Activated T-cell treated with anti-CD3 and anti-CD28 coated beads, Interleukin-2, amount 50 U/mL, for 4 hours (primary cell): ENCODE results near the gene CORO2B. TPM values are rescaled to one million over a fixed set of nuclear protein-coding genes. Genes with fewer than 3 reads are reported as not detected.
A peak's percentile ranks its signal among the peaks of the same experiment; 100 is the strongest.

Experiments used
- ATAC-seq, 2 donors: fragments of 200-7000 bp; cut with Tn5 transposase; one replicate each; pipeline ENCODE4 v1.10.0; 2021
- DNase-seq: peaks from one replicate; pipeline ENCODE4 v3.0.0-alpha.2; 2020
- H3K27me3 Mint-ChIP-seq: one replicate; pipeline ENCODE4 v1.8.0; 2021; ENCODE audit warnings: low read depth, mixed read lengths
- H3K36me3 Mint-ChIP-seq: one replicate; pipeline ENCODE4 v1.8.0; 2022; ENCODE audit warnings: mixed read lengths; ENCODE audit not compliant: insufficient read depth
- H3K4me1 Mint-ChIP-seq: one replicate; pipeline ENCODE4 v1.8.0; 2021; ENCODE audit warnings: low read depth, mixed read lengths
- H3K4me3 Mint-ChIP-seq: one replicate; pipeline ENCODE4 v1.8.0; 2021; ENCODE audit warnings: mild to moderate bottlenecking, moderate library complexity, mixed read lengths
- H3K9me3 Mint-ChIP-seq: one replicate; pipeline ENCODE4 v1.8.0; 2021; ENCODE audit warnings: mixed read lengths
- total RNA-seq, 3 donors: library from RNA; stranded (reverse); gene quantifications; one replicate each; pipeline ENCODE4 v1.2.1, GENCODE V29; 2021

CORO2B gene
- total RNA-seq, 3 donors from 2014 or later = 0.08 TPM

GRCh38 chr15:68574629-68575028, 4.2 kb upstream of the CORO2B start:
- Mint-ChIP-seq H3K4me1 (peaks cover 7% of the 10 kb centered on the region), H3K9me3 (no peaks in the 10 kb centered on the region), H3K27me3 (peaks cover 62% of the 10 kb centered on the region), H3K36me3 (no peaks in the 10 kb centered on the region), H3K4me3 (no peak overlapping the region)
- DNase-seq (no peak), ATAC-seq (no peak)

- no peak overlapping the region for H3K4me3 Mint-ChIP-seq
- peaks cover 65% of the 10 kb centered on the region for H3K27me3 Mint-ChIP-seq
- no peaks in the 10 kb centered on the region for H3K36me3 Mint-ChIP-seq
- ATAC-seq = no peak
- peaks cover 12% of the 10 kb centered on the region for H3K4me1 Mint-ChIP-seq
- H3K9me3 Mint-ChIP-seq = no peaks in the 10 kb centered on the region
- no peak for DNase-seq
Observed at GRCh38 chr15:68576235-68576892, 2.4 kb upstream of the CORO2B start.

GRCh38 chr15:68578175-68578979, 416 bp upstream of the CORO2B start:
- DNase-seq = peak; percentile 16
- peak; percentile 57 to 59 for ATAC-seq
- Mint-ChIP-seq H3K4me1 (peaks cover 12% of the 10 kb centered on the region), H3K4me3 (peak overlapping the region; percentile 76), H3K36me3 (no peaks in the 10 kb centered on the region), H3K9me3 (no peaks in the 10 kb centered on the region), H3K27me3 (peaks cover 55% of the 10 kb centered on the region)

GRCh38 chr15:68580026-68580882, 1.5 kb downstream of the CORO2B start:
- peak overlapping the region; percentile 56 for H3K4me3 Mint-ChIP-seq
- no peak for DNase-seq
- H3K9me3 Mint-ChIP-seq = no peaks in the 10 kb centered on the region
- peaks cover 12% of the 10 kb centered on the region for H3K4me1 Mint-ChIP-seq
- peaks cover 44% of the 10 kb centered on the region for H3K27me3 Mint-ChIP-seq
- H3K36me3 Mint-ChIP-seq = no peaks in the 10 kb centered on the region
- ATAC-seq = no peak

- no peaks in the 10 kb centered on the region for H3K36me3 Mint-ChIP-seq
- H3K4me3 Mint-ChIP-seq = no peak overlapping the region
- DNase-seq (no peak), ATAC-seq (no peak)
- H3K27me3 Mint-ChIP-seq = peaks cover 41% of the 10 kb centered on the region
- no peaks in the 10 kb centered on the region for H3K9me3 Mint-ChIP-seq
- H3K4me1 Mint-ChIP-seq = peaks cover 12% of the 10 kb centered on the region
Observed at GRCh38 chr15:68580883-68581155, 2.0 kb downstream of the CORO2B start.

GRCh38 chr15:68581725-68582124, 2.9 kb downstream of the CORO2B start:
- Mint-ChIP-seq H3K9me3 (no peaks in the 10 kb centered on the region), H3K36me3 (no peaks in the 10 kb centered on the region), H3K4me3 (no peak overlapping the region), H3K27me3 (peaks cover 34% of the 10 kb centered on the region), H3K4me1 (peaks cover 16% of the 10 kb centered on the region)
- no peak for ATAC-seq
- DNase-seq = no peak

- Mint-ChIP-seq H3K36me3 (no peaks in the 10 kb centered on the region), H3K27me3 (peaks cover 29% of the 10 kb centered on the region), H3K4me3 (no peak overlapping the region), H3K9me3 (no peaks in the 10 kb centered on the region), H3K4me1 (peaks cover 16% of the 10 kb centered on the region)
- no peak for DNase-seq
- ATAC-seq = no peak
Observed at GRCh38 chr15:68582236-68582635, 3.4 kb downstream of the CORO2B start.

- peaks cover 17% of the 10 kb centered on the region for H3K4me1 Mint-ChIP-seq
- H3K27me3 Mint-ChIP-seq = peaks cover 23% of the 10 kb centered on the region
- DNase-seq (no peak), ATAC-seq (no peak)
- no peak overlapping the region for H3K4me3 Mint-ChIP-seq
- no peaks in the 10 kb centered on the region for H3K36me3 Mint-ChIP-seq
- no peaks in the 10 kb centered on the region for H3K9me3 Mint-ChIP-seq
Observed at GRCh38 chr15:68582864-68583263, 4.1 kb downstream of the CORO2B start.

- Mint-ChIP-seq H3K4me1 (peaks cover 17% of the 10 kb centered on the region), H3K9me3 (no peaks in the 10 kb centered on the region), H3K36me3 (no peaks in the 10 kb centered on the region), H3K4me3 (no peak overlapping the region), H3K27me3 (peaks cover 20% of the 10 kb centered on the region)
- no peak for ATAC-seq
- no peak for DNase-seq
Observed at GRCh38 chr15:68583321-68583720, 4.5 kb downstream of the CORO2B start.

- ATAC-seq (no peak), DNase-seq (no peak)
- Mint-ChIP-seq H3K9me3 (no peaks in the 10 kb centered on the region), H3K4me1 (peaks cover 20% of the 10 kb centered on the region), H3K36me3 (no peaks in the 10 kb centered on the region), H3K27me3 (peaks cover 20% of the 10 kb centered on the region), H3K4me3 (no peak overlapping the region)
Observed at GRCh38 chr15:68583936-68584755, 5.4 kb downstream of the CORO2B start.

- ATAC-seq = no peak
- H3K9me3 Mint-ChIP-seq = no peaks in the 10 kb centered on the region
- H3K4me1 Mint-ChIP-seq = peaks cover 16% of the 10 kb centered on the region
- H3K27me3 Mint-ChIP-seq = peaks cover 15% of the 10 kb centered on the region
- DNase-seq = no peak
- H3K36me3 Mint-ChIP-seq = no peaks in the 10 kb centered on the region
- no peak overlapping the region for H3K4me3 Mint-ChIP-seq
Observed at GRCh38 chr15:68584756-68585573, 6.2 kb downstream of the CORO2B start.

GRCh38 chr15:68585574-68586273, 6.9 kb downstream of the CORO2B start:
- Mint-ChIP-seq H3K27me3 (peaks cover 9% of the 10 kb centered on the region), H3K36me3 (no peaks in the 10 kb centered on the region), H3K4me1 (peaks cover 15% of the 10 kb centered on the region), H3K9me3 (no peaks in the 10 kb centered on the region), H3K4me3 (no peak overlapping the region)
- no peak for DNase-seq
- no peak for ATAC-seq
